SK-MEL-5 (cell line): ENCODE measurements around the gene WDR27. TPM values are rescaled to one million over a fixed set of nuclear protein-coding genes. Genes with fewer than 3 reads are reported as not detected.
"Not testable (repeated sequence)": the region's sequence is repeated elsewhere in the genome, so short reads cannot be mapped to it uniquely, and the experiment has no call there.

Experiments
- DNase-seq: peaks from one replicate; pipeline ENCODE4 v3.0.0-alpha.2; 2016; ENCODE audit warnings: low read depth, low spot score
- in situ Hi-C: cut with HindIII; loops from 2 replicates; pipeline ENCODE4 v1.10.0; 2016; ENCODE audit warnings: low sequenced_read_pairs, high pct_unique_total_duplicates, low pct_unique_long_range_greater_than_20kb
- total RNA-seq: library from RNA; depleted of rRNA; stranded (reverse); fragments of >200 nt; shearing (Covaris generic); gene quantifications from 2 replicates; pipeline ENCODE4 v1.2.3, GENCODE V29; 2014

Gene WDR27
- total RNA-seq, 1 experiment from 2014 or later = 10.2 TPM

- no peak for DNase-seq
- in situ Hi-C loops = no loop called here
Measured at GRCh38 chr6:169498916-169499513, 202.8 kb downstream of the WDR27 start.

GRCh38 chr6:169495601-169496000 is 206.2 kb downstream of the WDR27 start:
- in situ Hi-C loops = no loop called here
- no peak for DNase-seq

DNA sequence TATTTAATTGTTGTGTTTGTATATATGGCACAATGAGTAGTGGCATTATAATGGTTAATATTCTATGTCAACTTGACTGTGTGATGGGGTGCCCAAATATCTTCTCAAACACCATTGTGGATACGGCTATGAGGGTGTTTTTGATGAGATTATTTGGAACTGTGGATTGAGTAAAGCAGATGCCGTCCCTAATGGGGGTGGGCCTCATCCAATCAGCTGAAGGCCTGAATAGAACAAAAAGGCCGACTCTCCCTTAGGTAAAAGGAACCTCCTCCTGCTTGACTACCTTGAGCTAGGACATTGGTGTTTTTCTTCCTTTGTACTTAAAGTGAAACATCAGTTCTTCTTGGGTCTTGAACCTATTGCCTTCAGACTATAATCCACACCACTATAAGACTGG is 207.8 kb downstream of the WDR27 start:
- DNase-seq = no peak
- in situ Hi-C loops = no loop called here

DNA sequence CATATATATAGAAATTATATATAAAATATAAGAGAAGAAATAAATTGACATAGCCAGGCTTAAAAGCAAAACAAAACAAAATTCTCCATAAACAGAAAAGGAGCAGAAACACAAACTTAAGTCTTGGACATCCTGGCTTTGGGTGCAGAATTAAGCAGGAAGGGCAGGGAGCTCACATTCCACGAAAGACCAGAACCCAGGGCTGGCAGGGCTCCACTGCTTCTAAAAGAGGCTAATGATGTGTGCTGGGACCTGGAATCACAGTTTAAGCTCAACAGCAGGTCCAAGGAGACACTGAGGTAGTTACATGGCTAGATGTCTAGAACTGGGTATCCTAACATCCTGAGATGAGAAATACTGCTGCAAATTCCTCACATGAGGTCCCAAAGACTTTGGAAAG is 210.3 kb downstream of the WDR27 start:
- in situ Hi-C loops = no loop called here
- no peak for DNase-seq

- in situ Hi-C loops = no loop called here
- no peak for DNase-seq
Measured at GRCh38 chr6:169490830-169491229, 211.0 kb downstream of the WDR27 start.

GRCh38 chr6:169490246-169490641 is 211.6 kb downstream of the WDR27 start:
- in situ Hi-C loops = no loop called here
- no peak for DNase-seq

GRCh38 chr6:169489563-169490245 is 212.1 kb downstream of the WDR27 start:
- in situ Hi-C loops = no loop called here

DNA sequence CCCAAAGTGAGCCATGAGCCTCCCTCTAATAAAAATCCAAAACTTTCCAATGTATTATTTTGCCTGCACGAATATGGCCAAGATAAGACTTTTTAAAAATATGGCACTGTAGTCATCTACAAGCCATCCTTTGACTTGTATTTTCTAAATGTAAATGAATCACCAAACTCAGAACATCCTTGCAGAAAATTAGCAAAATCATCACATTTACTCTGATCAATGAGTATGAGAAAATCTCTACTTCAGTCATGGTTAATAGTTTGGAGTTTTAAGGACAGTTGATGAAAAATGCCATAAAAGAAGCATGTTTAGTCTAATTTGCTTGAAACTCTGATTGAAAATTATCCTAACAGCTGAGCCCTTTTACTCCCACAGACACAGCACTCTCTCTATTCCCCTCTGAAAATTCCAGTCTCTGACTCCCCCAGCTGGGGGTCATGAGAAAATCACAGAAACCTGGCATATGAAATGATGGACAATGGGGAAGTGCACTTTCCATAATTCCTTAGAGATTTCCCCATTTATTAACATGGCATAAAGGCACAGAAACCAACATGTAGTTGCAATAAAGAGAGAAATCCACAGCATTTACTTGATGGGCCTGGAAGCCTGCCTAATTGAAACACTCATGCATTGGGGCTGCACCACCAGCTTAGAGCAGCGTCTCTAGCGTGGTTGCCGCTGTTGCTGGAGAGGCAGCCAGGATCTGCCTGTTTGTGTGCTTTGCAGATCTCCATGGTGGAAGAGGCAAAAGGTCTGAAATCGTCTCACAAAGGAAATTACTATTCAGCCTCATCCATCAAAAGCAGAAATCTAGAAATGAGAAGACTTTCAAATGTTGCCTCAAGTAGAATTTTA is 214.0 kb downstream of the WDR27 start:
- DNase-seq = peak; percentile 58
- in situ Hi-C loops = no loop called here

More at GRCh38 chr6:169489563-169490245, 212.1 kb downstream of the WDR27 start:
- no peak for DNase-seq

- DNase-seq = no peak
Measured at GRCh38 chr6:169479783-169480495, 221.9 kb downstream of the WDR27 start.

GRCh38 chr6:169474362-169474761 is 227.5 kb downstream of the WDR27 start:
- in situ Hi-C loops = no loop called here
- DNase-seq = no peak

More at GRCh38 chr6:169479783-169480495, 221.9 kb downstream of the WDR27 start:
- in situ Hi-C loops = no loop called here

GRCh38 chr6:169473663-169474062 is 228.2 kb downstream of the WDR27 start:
- in situ Hi-C loops = no loop called here
- no peak for DNase-seq

DNA sequence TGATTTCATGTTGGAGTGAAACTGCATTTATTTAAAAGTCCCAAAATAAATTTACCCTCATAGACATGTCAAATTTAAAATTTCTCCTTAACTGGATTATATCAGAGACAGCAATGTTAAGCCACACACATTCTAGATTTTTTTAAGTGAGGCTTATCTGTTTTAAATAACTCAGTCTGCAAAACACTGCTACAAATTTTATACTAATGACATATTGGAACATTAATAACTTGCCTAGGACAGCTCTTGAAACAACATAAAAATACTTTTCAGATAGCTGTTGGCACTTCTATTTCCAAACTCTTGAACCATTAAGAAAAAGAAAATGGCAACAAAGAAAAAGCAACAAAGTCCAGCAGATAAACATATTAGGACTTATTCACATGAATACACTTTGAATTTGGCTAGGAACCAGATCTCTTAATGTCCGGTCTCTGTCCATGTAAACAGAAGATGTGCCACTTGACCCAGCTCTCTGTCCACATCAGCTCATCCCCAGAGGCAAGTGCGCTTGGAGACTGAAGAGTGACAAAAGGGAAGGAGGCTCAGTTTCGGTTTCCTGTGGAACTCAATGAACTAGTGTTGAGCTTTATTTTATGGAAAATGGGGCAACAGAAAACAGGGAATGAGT is 228.9 kb downstream of the WDR27 start:
- in situ Hi-C loops = no loop called here
- no peak for DNase-seq

- no peak for DNase-seq
- in situ Hi-C loops = no loop called here
Measured at GRCh38 chr6:169470790-169471189, 231.0 kb downstream of the WDR27 start.

DNA sequence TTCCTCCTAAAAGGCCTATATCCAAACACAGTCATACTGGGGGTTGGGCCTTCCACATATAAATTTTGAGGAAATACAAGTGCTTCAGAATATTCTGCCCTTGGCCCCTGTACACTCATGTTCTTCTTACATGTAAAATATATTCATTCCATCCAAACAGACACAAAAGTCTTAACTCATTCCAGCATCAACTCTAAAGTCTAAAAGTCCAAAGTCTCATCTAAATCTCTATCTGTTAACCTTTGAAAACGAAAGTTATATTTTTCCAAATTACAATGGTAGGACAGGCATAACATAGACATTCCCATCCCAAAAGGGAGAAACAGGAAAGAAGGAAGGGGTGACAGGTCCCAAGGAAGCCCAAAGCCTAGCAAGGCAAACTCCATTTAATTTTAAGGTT is 232.8 kb downstream of the WDR27 start:
- DNase-seq = no peak
- in situ Hi-C loops = no loop called here

DNA sequence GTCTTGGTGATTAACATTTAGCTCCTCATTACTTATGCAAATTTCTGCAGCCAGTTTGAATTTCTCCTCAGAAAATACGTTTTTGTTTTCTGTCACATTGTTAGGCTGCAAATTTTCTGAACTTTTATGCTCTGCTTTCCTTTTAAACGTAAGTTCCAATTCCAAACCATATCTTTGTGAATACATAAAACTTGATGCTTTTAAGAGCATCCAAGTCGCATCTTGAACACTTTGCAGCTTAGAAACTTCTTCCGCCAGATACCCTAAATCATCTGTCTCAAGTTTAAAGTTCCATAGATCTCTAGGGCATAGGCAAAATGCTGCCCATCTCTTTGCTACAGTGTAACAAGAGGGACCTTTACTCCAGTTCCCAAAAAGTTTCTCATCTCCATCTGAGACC is 234.1 kb downstream of the WDR27 start:
- in situ Hi-C loops, DNase-seq: not testable (repeated sequence)

DNA sequence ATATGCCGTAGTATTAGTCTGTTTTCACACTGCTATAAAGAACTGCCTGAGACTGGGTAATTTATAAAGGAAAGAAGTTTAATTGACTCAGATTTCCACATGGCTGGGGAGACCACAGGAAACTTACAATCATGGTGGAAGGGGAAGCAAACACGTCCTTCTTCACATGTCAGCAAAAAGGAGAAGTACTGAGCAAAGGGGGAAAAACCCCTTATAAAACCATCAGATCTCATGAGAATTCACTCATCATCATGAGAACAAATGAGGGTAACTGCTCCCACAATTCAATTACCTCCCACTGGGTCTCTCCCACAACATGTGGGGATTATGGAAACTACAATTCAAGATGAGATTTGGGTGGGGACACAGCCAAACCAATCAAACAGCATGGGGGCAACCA is 235.6 kb downstream of the WDR27 start:
- DNase-seq, in situ Hi-C loops: not testable (repeated sequence)

GRCh38 chr6:169457762-169458161 is 244.1 kb downstream of the WDR27 start:
- DNase-seq = no peak
- in situ Hi-C loops = no loop called here
